Caco-2 (cell line): ENCODE data around the gene AURKAIP1. TPM values are rescaled to one million over a fixed set of nuclear protein-coding genes. Genes with fewer than 3 reads are reported as not detected.
A peak's percentile ranks its signal among the peaks of the same experiment; 100 is the strongest.

Experiments
- BruUV-seq: library from RNA; stranded (reverse); fragments of 400-500 nt; replicated peaks from 2 replicates; lab custom pipeline; 2021; lab: Mats Ljungman, UMichigan
- CTCF ChIA-PET: fragments of 300-600 bp; sonication (Branson Sonifier 250); formaldehyde crosslinking; loops from one replicate; lab custom pipeline; 2022; ENCODE audit warnings: antibody characterized with exemption; lab: Charles Lee
- POLR2A ChIA-PET: fragments of 300-600 bp; sonication (Branson Sonifier 250); formaldehyde crosslinking; loops from one replicate; lab custom pipeline; 2022; ENCODE audit warnings: antibody characterized with exemption; lab: Charles Lee
- DNase-seq, 2 experiments: peaks; one replicate each; pipeline versions ENCODE4 v3.0.0 to v3.0.0-alpha.2; 2020 to 2022
- H3K27me3 ChIP-seq: replicated peaks from 2 replicates; pipeline ENCODE4 v1.6.0; 2011; ENCODE audit warnings: low read length; ENCODE audit not compliant: control insufficient read depth, insufficient read depth
- H3K36me3 ChIP-seq: 2 replicates; pipeline ENCODE4 v1.5.1; 2011; ENCODE audit warnings: low read length; ENCODE audit not compliant: control insufficient read depth, insufficient read depth
- H3K4me1 ChIP-seq: fragments of 250-450 bp; sonication (Bioruptor Pico); 2 replicates; pipeline ENCODE4 v1.5.1; 2020; ENCODE audit warnings: mild to moderate bottlenecking
- H3K4me3 ChIP-seq: 2 replicates; pipeline ENCODE4 v1.5.1; 2011; ENCODE audit warnings: low read depth, mild to moderate bottlenecking, control low read depth, low read length
- H3K9me3 ChIP-seq: fragments of 250-450 bp; sonication (Bioruptor Pico); 2 replicates; pipeline ENCODE4 v1.5.1; 2020; ENCODE audit warnings: mild to moderate bottlenecking, moderate library complexity
- H3K27ac Mint-ChIP-seq: one replicate; pipeline ENCODE4 v1.8.0; 2022; ENCODE audit warnings: mixed read lengths; ENCODE audit not compliant: unreplicated experiment
- H3K27me3 Mint-ChIP-seq: one replicate; pipeline ENCODE4 v1.8.0; 2022; ENCODE audit warnings: mixed read lengths; ENCODE audit not compliant: insufficient read depth, unreplicated experiment
- H3K36me3 Mint-ChIP-seq: one replicate; pipeline ENCODE4 v1.8.0; 2022; ENCODE audit warnings: mild to moderate bottlenecking, mixed read lengths; ENCODE audit not compliant: insufficient read depth, unreplicated experiment
- H3K4me1 Mint-ChIP-seq: one replicate; pipeline ENCODE4 v1.8.0; 2022; ENCODE audit warnings: low read depth, mixed read lengths; ENCODE audit not compliant: unreplicated experiment
- H3K4me3 Mint-ChIP-seq: one replicate; pipeline ENCODE4 v1.8.0; 2022; ENCODE audit warnings: mild to moderate bottlenecking, moderate library complexity, mixed read lengths; ENCODE audit not compliant: unreplicated experiment
- H3K9me3 Mint-ChIP-seq: one replicate; pipeline ENCODE4 v1.8.0; 2022; ENCODE audit warnings: mixed read lengths; ENCODE audit not compliant: unreplicated experiment
- intact Hi-C: fragments of 100-400 bp; cut with micrococcal nuclease; formaldehyde crosslinking; loops from one replicate; pipeline ENCODE4 v1.10.0; 2022; ENCODE audit not compliant: unreplicated experiment
- total RNA-seq: library from RNA; stranded (reverse); gene quantifications from 2 replicates; pipeline ENCODE4 v1.2.3, GENCODE V29; 2022
- TF ChIP-seq, protein P1 (sequence below), 2 experiments: fragments of 200-600 bp in 1 of 2; IDR thresholded peaks; 1 replicate in 1 of 2; 2 replicates in 1 of 2; pipeline versions ENCODE4 v1.5.1 to v1.8.0; 2011 to 2022; ENCODE audit warnings: antibody characterized with exemption in 1 of 2, control low read depth in 1 of 2, inconsistent platforms in 1 of 2, low read depth in 1 of 2, low read length in 1 of 2, mild to moderate bottlenecking in 1 of 2, moderate library complexity in 1 of 2; ENCODE audit not compliant: insufficient read depth in 1 of 2, severe bottlenecking in 1 of 2, unreplicated experiment in 1 of 2

Gene AURKAIP1
- total RNA-seq, 1 experiment from 2014 or later, result 187 TPM

DNA sequence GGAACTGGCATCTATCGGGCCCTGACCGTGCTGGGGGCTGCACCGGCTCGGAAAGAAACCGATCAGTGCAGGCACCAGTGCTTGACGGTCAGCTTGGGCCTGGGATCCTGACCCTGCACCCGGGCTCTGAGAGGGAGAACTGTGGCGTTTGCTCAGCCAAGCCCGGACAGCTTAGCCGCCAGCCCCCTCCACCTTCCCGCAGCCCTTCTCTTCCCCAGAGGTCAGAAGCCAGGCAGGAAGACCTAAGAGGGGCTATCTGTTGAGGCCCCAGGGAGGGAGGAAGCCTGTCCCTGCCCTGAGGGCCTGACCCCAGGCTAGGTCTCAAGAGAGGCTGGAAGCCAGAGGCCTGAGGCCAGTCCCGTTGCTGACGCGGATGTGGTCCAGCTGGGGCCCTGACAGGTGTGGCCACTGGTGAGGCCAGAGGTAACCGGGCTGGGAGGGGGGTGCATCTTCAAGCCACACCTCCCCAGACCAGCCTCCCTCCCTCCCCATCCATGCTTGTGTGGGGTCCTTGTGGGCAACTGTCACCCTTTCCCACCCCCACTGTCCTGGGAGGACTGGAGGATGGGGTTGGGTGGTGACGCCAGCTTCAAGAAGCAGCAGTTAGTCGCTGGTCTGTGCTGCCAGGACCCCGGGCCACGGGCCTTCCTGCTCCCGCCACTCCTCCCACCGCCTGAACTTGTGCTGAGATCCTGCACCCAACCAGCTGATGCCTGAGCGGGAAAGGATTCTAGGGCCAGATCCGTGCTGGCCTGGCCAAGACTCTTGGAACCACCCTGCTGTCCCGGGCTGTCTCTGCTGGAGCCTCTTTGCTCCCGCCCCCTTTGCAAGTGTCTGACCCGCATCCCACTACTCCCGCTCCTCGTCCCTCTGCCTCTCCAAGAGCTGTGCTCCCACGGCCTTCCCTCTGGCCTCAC lies 23.2 kb downstream of the AURKAIP1 start:
- no peaks in the 10 kb centered on the region for H3K27me3 Mint-ChIP-seq
- H3K4me3 ChIP-seq, result no peak overlapping the region
- BruUV-seq, result no TSS peak
- peaks cover 18% of the 10 kb centered on the region for H3K36me3 Mint-ChIP-seq
- peaks cover 18% of the 10 kb centered on the region for H3K4me1 ChIP-seq
- H3K4me1 Mint-ChIP-seq, result no peaks in the 10 kb centered on the region
- TF ChIP-seq, protein P1, sequence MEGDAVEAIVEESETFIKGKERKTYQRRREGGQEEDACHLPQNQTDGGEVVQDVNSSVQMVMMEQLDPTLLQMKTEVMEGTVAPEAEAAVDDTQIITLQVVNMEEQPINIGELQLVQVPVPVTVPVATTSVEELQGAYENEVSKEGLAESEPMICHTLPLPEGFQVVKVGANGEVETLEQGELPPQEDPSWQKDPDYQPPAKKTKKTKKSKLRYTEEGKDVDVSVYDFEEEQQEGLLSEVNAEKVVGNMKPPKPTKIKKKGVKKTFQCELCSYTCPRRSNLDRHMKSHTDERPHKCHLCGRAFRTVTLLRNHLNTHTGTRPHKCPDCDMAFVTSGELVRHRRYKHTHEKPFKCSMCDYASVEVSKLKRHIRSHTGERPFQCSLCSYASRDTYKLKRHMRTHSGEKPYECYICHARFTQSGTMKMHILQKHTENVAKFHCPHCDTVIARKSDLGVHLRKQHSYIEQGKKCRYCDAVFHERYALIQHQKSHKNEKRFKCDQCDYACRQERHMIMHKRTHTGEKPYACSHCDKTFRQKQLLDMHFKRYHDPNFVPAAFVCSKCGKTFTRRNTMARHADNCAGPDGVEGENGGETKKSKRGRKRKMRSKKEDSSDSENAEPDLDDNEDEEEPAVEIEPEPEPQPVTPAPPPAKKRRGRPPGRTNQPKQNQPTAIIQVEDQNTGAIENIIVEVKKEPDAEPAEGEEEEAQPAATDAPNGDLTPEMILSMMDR (IDR thresholded peaks at IDR 0.05; ENCODE audit: insufficient read depth in 1 of 2, low read depth in 1 of 2, low read length in 1 of 2, severe bottlenecking in 1 of 2, unreplicated experiment in 1 of 2), result no peak
- no peaks in the 10 kb centered on the region for H3K36me3 ChIP-seq
- no peaks in the 10 kb centered on the region for H3K9me3 ChIP-seq
- H3K9me3 Mint-ChIP-seq, result no peaks in the 10 kb centered on the region
- ChIA-PET CTCF (no interaction called here), POLR2A (no interaction called here)
- DNase-seq, result no peak
- intact Hi-C loops, result no loop called here
- no peaks in the 10 kb centered on the region for H3K27me3 ChIP-seq
- peak overlapping the region; percentile 51 for H3K4me3 Mint-ChIP-seq
- no peak overlapping the region for H3K27ac Mint-ChIP-seq

DNA sequence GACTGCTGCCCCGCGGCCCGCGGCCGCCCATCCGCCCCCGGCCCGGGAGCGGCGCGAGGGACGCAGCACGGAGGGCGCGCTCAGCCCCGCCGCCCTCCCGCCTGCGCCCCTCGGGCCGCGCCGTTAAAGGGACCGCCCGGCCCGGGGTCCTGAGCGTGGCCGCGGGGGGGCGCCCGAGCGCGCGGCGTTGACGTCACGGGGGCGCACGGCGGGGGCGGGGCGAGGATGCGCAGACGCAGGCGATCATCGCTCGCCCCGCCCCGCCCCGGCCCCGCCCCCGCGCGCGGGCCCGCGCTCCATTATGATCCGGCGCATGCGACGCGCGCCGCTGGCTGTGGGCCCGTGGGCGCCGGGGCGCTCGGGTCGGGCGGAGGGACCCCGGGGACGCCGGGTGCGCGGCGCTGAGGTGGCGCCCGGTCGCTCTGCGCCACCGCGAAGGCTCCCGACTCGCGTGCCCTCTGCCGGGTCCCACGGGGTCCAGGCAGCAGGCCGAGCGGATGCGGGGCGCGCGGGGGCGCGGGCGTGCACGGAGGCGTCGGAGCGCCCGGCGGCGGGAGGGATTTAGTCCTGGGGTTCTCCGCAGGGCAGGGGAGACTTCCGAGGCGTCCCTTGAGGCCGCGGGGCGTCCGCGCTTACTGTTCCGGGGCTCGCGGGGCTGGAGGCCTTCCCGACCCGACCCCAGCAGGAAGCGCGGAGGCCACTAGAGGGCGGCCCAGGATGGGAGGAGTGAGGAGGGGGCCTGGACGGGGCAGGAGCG lies 25.6 kb downstream of the AURKAIP1 start, which contains the start of gene DVL1:
Gene DVL1 (minus strand): TSS at position 163 of the 757 bp plus-strand sequence. CDS start 353 bp downstream, outside the sequence.
- no TSS peak for BruUV-seq

More for the DNA sequence above, 25.6 kb downstream of the AURKAIP1 start, which contains the start of gene DVL1:
- Mint-ChIP-seq H3K4me3 (peak within 1 kb of the TSS; percentile 70), H3K27me3 (no peaks in the 10 kb centered on the region), H3K9me3 (no peaks in the 10 kb centered on the region), H3K36me3 (peaks cover 13% of the 10 kb centered on the region), H3K27ac (no peak within 1 kb of the TSS), H3K4me1 (no peaks in the 10 kb centered on the region)
- H3K36me3 ChIP-seq, result no peaks in the 10 kb centered on the region; the same call in 1 of the 2 replicates
- H3K9me3 ChIP-seq, result no peaks in the 10 kb centered on the region
- no peaks in the 10 kb centered on the region for H3K27me3 ChIP-seq
- intact Hi-C loops, result loop anchor here (10.0 kb wide), 1 partner anchor 155 kb away; no protein-coding TSS in a partner anchor
- ChIA-PET CTCF (interaction anchor here (1.3 kb wide), 1 partner anchor 26 kb away, joined by 4 read pairs; no protein-coding TSS in a partner anchor), POLR2A (no interaction called here)
- peaks cover 22% of the 10 kb centered on the region for H3K4me1 ChIP-seq
- DNase-seq, result peak; percentile 73 to 77
- TF ChIP-seq, protein P1 (IDR thresholded peaks at IDR 0.05; ENCODE audit: insufficient read depth in 1 of 2, low read depth in 1 of 2, low read length in 1 of 2, severe bottlenecking in 1 of 2, unreplicated experiment in 1 of 2), result peak; percentile 34 to 54
- peak within 1 kb of the TSS; percentile 79 for H3K4me3 ChIP-seq
